GM19324 (cell line): ENCODE data around the gene PRKN.

Source experiments
- ATAC-seq: cut with Tn5 transposase; IDR thresholded peaks from one replicate; pipeline ENCODE4 v1.9.1; 2021; ENCODE audit warnings: mild to moderate bottlenecking, moderate library complexity; ENCODE audit not compliant: unreplicated experiment, low FRiP score

The PRKN gene

GRCh38 chr6:161405418-161405817 lies 1322.1 kb downstream of the PRKN start:
- no peak for ATAC-seq

- no peak for ATAC-seq
Observed at GRCh38 chr6:161403717-161404116, 1323.8 kb downstream of the PRKN start.

GRCh38 chr6:161401587-161402309 lies 1325.8 kb downstream of the PRKN start:
- ATAC-seq: no peak

- no peak for ATAC-seq
Observed at GRCh38 chr6:161400671-161401070, 1326.9 kb downstream of the PRKN start.

- ATAC-seq: no peak
Observed at GRCh38 chr6:161396539-161396938, 1331.0 kb downstream of the PRKN start.

- no peak for ATAC-seq
Observed at GRCh38 chr6:161395716-161396231, 1331.8 kb downstream of the PRKN start.

- ATAC-seq: no peak
Observed at GRCh38 chr6:161394437-161394836, 1333.1 kb downstream of the PRKN start.

- peak; percentile 98 for ATAC-seq
Observed at GRCh38 chr6:161393839-161394364, 1333.7 kb downstream of the PRKN start.

GRCh38 chr6:161393292-161393691 lies 1334.3 kb downstream of the PRKN start:
- ATAC-seq: no peak

- ATAC-seq: no peak
Observed at GRCh38 chr6:161389756-161390155, 1337.8 kb downstream of the PRKN start.

GRCh38 chr6:161383951-161384350 lies 1343.6 kb downstream of the PRKN start:
- ATAC-seq: no peak

- no peak for ATAC-seq
Observed at GRCh38 chr6:161379834-161380582, 1347.6 kb downstream of the PRKN start.

- ATAC-seq: no peak
Observed at GRCh38 chr6:161378115-161378514, 1349.5 kb downstream of the PRKN start.

- ATAC-seq: no peak
Observed at GRCh38 chr6:161377116-161377515, 1350.5 kb downstream of the PRKN start.

GRCh38 chr6:161376367-161376766 lies 1351.2 kb downstream of the PRKN start:
- ATAC-seq: no peak

- ATAC-seq: no peak
Observed at GRCh38 chr6:161374971-161375873, 1352.3 kb downstream of the PRKN start.

GRCh38 chr6:161373905-161374451 lies 1353.6 kb downstream of the PRKN start:
- ATAC-seq: no peak

- ATAC-seq: no peak
Observed at GRCh38 chr6:161372422-161372793, 1355.2 kb downstream of the PRKN start.

- ATAC-seq: no peak
Observed at GRCh38 chr6:161370880-161371279, 1356.7 kb downstream of the PRKN start.

- ATAC-seq: no peak
Observed at GRCh38 chr6:161369339-161369738, 1358.2 kb downstream of the PRKN start.
